HG03442 (cell line): ENCODE results near the gene SRRM2.

Experiments used
- ATAC-seq: cut with Tn5 transposase; IDR thresholded peaks from one replicate; pipeline ENCODE4 v1.9.1; 2021; ENCODE audit warnings: mild to moderate bottlenecking, moderate library complexity; ENCODE audit not compliant: unreplicated experiment

SRRM2 gene

GRCh38 chr16:2775765-2776499, 23.5 kb downstream of the SRRM2 start:
- ATAC-seq, result no peak

GRCh38 chr16:2776500-2777139, 24.2 kb downstream of the SRRM2 start:
- ATAC-seq, result peak; percentile 34

GRCh38 chr16:2777231-2777902, 24.9 kb downstream of the SRRM2 start, which contains the start of gene ELOB:
TSS of gene ELOB (minus strand) at chr16:2777280. CDS start at chr16:2777239, 41 bp downstream.
- peak; percentile 67 for ATAC-seq

- ATAC-seq, result peak; percentile 6
These were observed 25.6 kb downstream of the SRRM2 start for GRCh38 chr16:2777903-2778629.

GRCh38 chr16:2778630-2778958, 26.2 kb downstream of the SRRM2 start:
- no peak for ATAC-seq

GRCh38 chr16:2779151-2779920, 26.9 kb downstream of the SRRM2 start:
- no peak for ATAC-seq

GRCh38 chr16:2779978-2780898, 27.8 kb downstream of the SRRM2 start:
- no peak for ATAC-seq

- ATAC-seq, result no peak
These were observed 30.3 kb downstream of the SRRM2 start for GRCh38 chr16:2782583-2783351.

- no peak for ATAC-seq
These were observed 31.3 kb downstream of the SRRM2 start for GRCh38 chr16:2783581-2784357.

GRCh38 chr16:2784358-2785100, 32.1 kb downstream of the SRRM2 start:
- ATAC-seq, result no peak

GRCh38 chr16:2785101-2785991, 32.9 kb downstream of the SRRM2 start:
- ATAC-seq, result no peak

GRCh38 chr16:2786061-2786825, 33.8 kb downstream of the SRRM2 start:
- ATAC-seq, result no peak

- ATAC-seq, result no peak
These were observed 34.4 kb downstream of the SRRM2 start for GRCh38 chr16:2786826-2787151.

GRCh38 chr16:2787406-2787805, 35.0 kb downstream of the SRRM2 start, which contains the start of gene PRSS33:
TSS of gene PRSS33 (minus strand) at chr16:2787560. CDS start at chr16:2786547, 1,013 bp downstream.
- ATAC-seq, result no peak

GRCh38 chr16:2787961-2788360, 35.5 kb downstream of the SRRM2 start:
- ATAC-seq, result no peak

- ATAC-seq, result no peak
These were observed 38.2 kb downstream of the SRRM2 start for GRCh38 chr16:2790631-2791030.
